H9 (cell line): ENCODE data around the gene FMN1. TPM values are rescaled to one million over a fixed set of nuclear protein-coding genes. Genes with fewer than 3 reads are reported as not detected.

Experiments used
- DNase-seq: peaks from one replicate; pipeline ENCODE4 v3.0.0-alpha.2; 2017
- H2AFZ ChIP-seq: one replicate; pipeline ENCODE4 v1.6.1; 2013; ENCODE audit warnings: mild to moderate bottlenecking, low read length, control low read depth, moderate library complexity
- H2AK5ac ChIP-seq: 2 replicates; pipeline ENCODE4 v1.6.1; 2013; ENCODE audit warnings: low read length, control low read depth, mixed read lengths; ENCODE audit not compliant: insufficient read length
- H2BK120ac ChIP-seq: one replicate; pipeline ENCODE4 v1.6.1; 2013; ENCODE audit warnings: low read depth, mild to moderate bottlenecking, low read length, control low read depth, inconsistent platforms; ENCODE audit not compliant: poor library complexity, severe bottlenecking
- H2BK12ac ChIP-seq: 2 replicates; pipeline ENCODE4 v1.6.1; 2013; ENCODE audit warnings: low read length, control low read depth, mixed read lengths, low read depth; ENCODE audit not compliant: insufficient read length
- H2BK15ac ChIP-seq: 2 replicates; pipeline ENCODE4 v1.6.1; 2013; ENCODE audit warnings: low read depth, low read length, control low read depth
- H2BK20ac ChIP-seq: one replicate; pipeline ENCODE4 v1.6.1; 2013; ENCODE audit warnings: low read depth, mild to moderate bottlenecking, low read length, control low read depth, inconsistent platforms; ENCODE audit not compliant: poor library complexity, severe bottlenecking
- H2BK5ac ChIP-seq: 2 replicates; pipeline ENCODE4 v1.6.1; 2013; ENCODE audit warnings: low read length, control low read depth, mixed read lengths; ENCODE audit not compliant: insufficient read length
- H3K14ac ChIP-seq: 2 replicates; pipeline ENCODE4 v1.6.1; 2013; ENCODE audit warnings: low read length, control low read depth; ENCODE audit not compliant: insufficient read depth
- H3K18ac ChIP-seq: 2 replicates; pipeline ENCODE4 v1.6.1; 2013; ENCODE audit warnings: low read depth, mild to moderate bottlenecking, mixed read lengths, low read length, control low read depth; ENCODE audit not compliant: insufficient read length
- H3K23ac ChIP-seq: 2 replicates; pipeline ENCODE4 v1.6.1; 2013; ENCODE audit warnings: low read length, control low read depth, mixed read lengths, low read depth; ENCODE audit not compliant: insufficient read length
- H3K23me2 ChIP-seq: 2 replicates; pipeline ENCODE4 v1.6.1; 2013; ENCODE audit warnings: low read depth, mild to moderate bottlenecking, mixed read lengths, low read length, control low read depth; ENCODE audit not compliant: insufficient read length, poor library complexity, severe bottlenecking
- H3K27ac ChIP-seq: 2 replicates; pipeline ENCODE4 v1.5.1; 2013; ENCODE audit warnings: low read length, control low read depth, mixed read lengths, low read depth; ENCODE audit not compliant: insufficient read length
- H3K27me3 ChIP-seq: 2 replicates; pipeline ENCODE4 v1.6.1; 2013; ENCODE audit warnings: low read length, control low read depth, inconsistent platforms; ENCODE audit not compliant: insufficient read depth
- H3K4ac ChIP-seq: 2 replicates; pipeline ENCODE4 v1.6.1; 2013; ENCODE audit warnings: low read depth, mild to moderate bottlenecking, control low read depth, inconsistent platforms, low read length, moderate library complexity
- H3K4me1 ChIP-seq: 2 replicates; pipeline ENCODE4 v1.6.1; 2013; ENCODE audit warnings: low read length, control low read depth, inconsistent platforms; ENCODE audit not compliant: insufficient read depth
- H3K4me2 ChIP-seq: 2 replicates; pipeline ENCODE4 v1.6.1; 2013; ENCODE audit warnings: low read length, control low read depth, mixed read lengths; ENCODE audit not compliant: insufficient read length, insufficient read depth
- H3K56ac ChIP-seq: 2 replicates; pipeline ENCODE4 v1.6.1; 2013; ENCODE audit warnings: low read depth, mild to moderate bottlenecking, mixed read lengths, low read length, control low read depth; ENCODE audit not compliant: insufficient read length
- H3K79me1 ChIP-seq: 2 replicates; pipeline ENCODE4 v1.6.1; 2013; ENCODE audit warnings: low read depth, mild to moderate bottlenecking, moderate library complexity, low read length, control low read depth, inconsistent platforms; ENCODE audit not compliant: insufficient read depth, poor library complexity, severe bottlenecking
- H3K79me2 ChIP-seq: 2 replicates; pipeline ENCODE4 v1.6.1; 2013; ENCODE audit warnings: low read length, control low read depth, inconsistent platforms; ENCODE audit not compliant: insufficient read depth
- H3K9ac ChIP-seq: 2 replicates; pipeline ENCODE4 v1.6.1; 2013; ENCODE audit warnings: low read length, control low read depth, mixed read lengths; ENCODE audit not compliant: insufficient read length; ENCODE audit errors: extremely low read depth
- H3K9me3 ChIP-seq: one replicate; pipeline ENCODE4 v1.6.1; 2013; ENCODE audit warnings: low read depth, low read length, inconsistent platforms; ENCODE audit not compliant: control insufficient read depth
- H3T11ph ChIP-seq: one replicate; pipeline ENCODE4 v1.6.1; 2013; ENCODE audit warnings: mild to moderate bottlenecking, low read length, control low read depth, inconsistent platforms
- H4K20me1 ChIP-seq: one replicate; pipeline ENCODE4 v1.6.1; 2013; ENCODE audit not compliant: control insufficient read depth, insufficient read length, insufficient read depth
- H4K5ac ChIP-seq: 2 replicates; pipeline ENCODE4 v1.6.1; 2013; ENCODE audit warnings: low read depth, mild to moderate bottlenecking, mixed read lengths, low read length, control low read depth; ENCODE audit not compliant: insufficient read length
- H4K8ac ChIP-seq: replicated peaks from 2 replicates; pipeline ENCODE4 v1.6.1; 2013; ENCODE audit warnings: low read length, control low read depth, mixed read lengths, low read depth; ENCODE audit not compliant: insufficient read length
- H4K91ac ChIP-seq: 2 replicates; pipeline ENCODE4 v1.6.1; 2013; ENCODE audit warnings: low read depth, mild to moderate bottlenecking, moderate library complexity, mixed read lengths, low read length, control low read depth; ENCODE audit not compliant: insufficient read length
- H3K27ac Mint-ChIP-seq, 3 experiments: 2 replicates in 2 of 3; 3 replicates in 1 of 3; pipeline ENCODE4 v1.8.0; 2020 to 2021; ENCODE audit warnings: mixed read lengths in 3 of 3, mild to moderate bottlenecking in 1 of 3, moderate library complexity in 1 of 3
- H3K27me3 Mint-ChIP-seq: 2 replicates; pipeline ENCODE4 v1.8.0; 2021; ENCODE audit warnings: low read depth, mild to moderate bottlenecking, moderate library complexity, mixed read lengths
- H3K36me3 Mint-ChIP-seq, 3 experiments: 2 replicates in 2 of 3; 3 replicates in 1 of 3; pipeline ENCODE4 v1.8.0; 2020 to 2021; ENCODE audit warnings: low read depth in 3 of 3, mixed read lengths in 3 of 3; ENCODE audit not compliant: insufficient read depth in 1 of 3
- H3K4me1 Mint-ChIP-seq, 2 experiments: 2 replicates each; pipeline ENCODE4 v1.8.0; 2020; ENCODE audit warnings: mixed read lengths in 2 of 2
- H3K4me3 Mint-ChIP-seq, 2 experiments: 2 replicates in 1 of 2; 3 replicates in 1 of 2; pipeline ENCODE4 v1.8.0; 2020 to 2021; ENCODE audit warnings: mild to moderate bottlenecking in 2 of 2, mixed read lengths in 2 of 2, moderate library complexity in 1 of 2
- H3K9me3 Mint-ChIP-seq, 2 experiments: 2 replicates in 1 of 2; 3 replicates in 1 of 2; pipeline ENCODE4 v1.8.0; 2020; ENCODE audit warnings: mild to moderate bottlenecking in 2 of 2, mixed read lengths in 2 of 2, moderate library complexity in 1 of 2
- total RNA-seq: library from RNA; stranded (reverse); gene quantifications from 2 replicates; pipeline ENCODE4 v1.2.1, GENCODE V29; 2021
- TF ChIP-seq, protein P1 (sequence below): fragments of 200-600 bp; sonication (generic); conservative IDR thresholded peaks from 3 replicates; pipeline ENCODE4 v1.8.0; 2021; ENCODE audit warnings: antibody characterized with exemption, mild to moderate bottlenecking

FMN1 gene
- total RNA-seq, 1 experiment from 2014 or later: 1.9 TPM

DNA sequence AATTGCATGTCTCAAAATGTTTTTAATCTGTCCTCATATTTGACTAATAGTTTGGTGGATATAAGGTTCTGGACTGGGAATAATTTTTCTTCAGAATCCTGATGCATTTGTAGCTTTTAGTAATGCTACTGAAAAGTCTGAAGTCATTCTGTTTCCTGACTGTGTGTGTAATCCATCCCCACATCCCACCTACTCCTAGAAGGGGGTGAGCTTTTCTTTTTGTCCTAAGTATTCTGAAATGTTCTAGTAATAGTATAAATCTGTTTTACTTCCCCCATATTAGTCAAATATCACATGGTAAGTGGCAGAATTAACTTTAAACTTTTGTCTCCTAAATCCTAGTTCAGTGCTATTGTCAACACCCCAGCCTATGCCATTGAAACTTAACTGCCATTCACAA, 313.9 kb downstream of the FMN1 start:
- no peaks in the 10 kb centered on the region for H3K9me3 ChIP-seq
- no peaks in the 10 kb centered on the region for H3K79me1 ChIP-seq
- no peak overlapping the region for H3K4ac ChIP-seq
- H2BK120ac ChIP-seq: no peak overlapping the region
- no peak overlapping the region for H3K9ac ChIP-seq
- H3K23me2 ChIP-seq: no peaks in the 10 kb centered on the region
- TF ChIP-seq, protein P1, sequence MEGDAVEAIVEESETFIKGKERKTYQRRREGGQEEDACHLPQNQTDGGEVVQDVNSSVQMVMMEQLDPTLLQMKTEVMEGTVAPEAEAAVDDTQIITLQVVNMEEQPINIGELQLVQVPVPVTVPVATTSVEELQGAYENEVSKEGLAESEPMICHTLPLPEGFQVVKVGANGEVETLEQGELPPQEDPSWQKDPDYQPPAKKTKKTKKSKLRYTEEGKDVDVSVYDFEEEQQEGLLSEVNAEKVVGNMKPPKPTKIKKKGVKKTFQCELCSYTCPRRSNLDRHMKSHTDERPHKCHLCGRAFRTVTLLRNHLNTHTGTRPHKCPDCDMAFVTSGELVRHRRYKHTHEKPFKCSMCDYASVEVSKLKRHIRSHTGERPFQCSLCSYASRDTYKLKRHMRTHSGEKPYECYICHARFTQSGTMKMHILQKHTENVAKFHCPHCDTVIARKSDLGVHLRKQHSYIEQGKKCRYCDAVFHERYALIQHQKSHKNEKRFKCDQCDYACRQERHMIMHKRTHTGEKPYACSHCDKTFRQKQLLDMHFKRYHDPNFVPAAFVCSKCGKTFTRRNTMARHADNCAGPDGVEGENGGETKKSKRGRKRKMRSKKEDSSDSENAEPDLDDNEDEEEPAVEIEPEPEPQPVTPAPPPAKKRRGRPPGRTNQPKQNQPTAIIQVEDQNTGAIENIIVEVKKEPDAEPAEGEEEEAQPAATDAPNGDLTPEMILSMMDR: no peak
- Mint-ChIP-seq H3K4me3 (no peak overlapping the region), H3K36me3 (no peaks in the 10 kb centered on the region), H3K27ac (no peak overlapping the region), H3K9me3 (no peaks in the 10 kb centered on the region), H3K4me1 (0 out of 4 replicates have a peak, but pooled peaks cover 0 to 3% of the 10 kb centered on the region in 2 experiments), H3K27me3 (no peaks in the 10 kb centered on the region)
- no peak overlapping the region for H3K14ac ChIP-seq
- H3K18ac ChIP-seq: no peak overlapping the region
- H2AFZ ChIP-seq: no peak overlapping the region
- no peak overlapping the region for H4K91ac ChIP-seq
- DNase-seq: no peak
- H2BK20ac ChIP-seq: no peak overlapping the region
- H3K4me2 ChIP-seq: no peak overlapping the region
- H3K27ac ChIP-seq: no peak overlapping the region
- H3K27me3 ChIP-seq: no peaks in the 10 kb centered on the region
- no peak overlapping the region for H2BK5ac ChIP-seq
- H3T11ph ChIP-seq: no peak overlapping the region
- H4K8ac ChIP-seq: no peak overlapping the region
- H2BK15ac ChIP-seq: no peak overlapping the region
- no peaks in the 10 kb centered on the region; the same call in 1 of the 2 replicates for H3K4me1 ChIP-seq
- no peak overlapping the region for H4K5ac ChIP-seq
- no peak overlapping the region for H2BK12ac ChIP-seq
- no peak overlapping the region for H3K56ac ChIP-seq
- no peaks in the 10 kb centered on the region for H4K20me1 ChIP-seq
- no peak overlapping the region for H2AK5ac ChIP-seq
- H3K23ac ChIP-seq: no peak overlapping the region
- H3K79me2 ChIP-seq: no peaks in the 10 kb centered on the region
